Heart right ventricle (tissue), 16 donors: ENCODE measurements around the gene TRIM37. TPM values are rescaled to one million over a fixed set of nuclear protein-coding genes. Genes with fewer than 3 reads are reported as not detected.
A peak's percentile ranks its signal among the peaks of the same experiment; 100 is the strongest.
"Not testable (repeated sequence)": the region's sequence is repeated elsewhere in the genome, so short reads cannot be mapped to it uniquely, and the experiment has no call there.

ENCODE experiments used
- ATAC-seq, 8 donors: fragments of 200-7000 bp; cut with Tn5 transposase; one replicate each; pipeline ENCODE4 v1.9.1; 2020; ENCODE audit warnings: mild to moderate bottlenecking in 8 of 8, moderate library complexity in 8 of 8, moderate number of reproducible peaks in 1 of 8
- DNase-seq, 2 donors: peaks; one replicate each; pipeline ENCODE4 v3.0.0-alpha.2; 2020
- H3K27ac ChIP-seq, 10 donors: fragments of 200-600 bp; sonication (generic) in 2 of 10; one replicate each; pipeline versions ENCODE4 v1.5.0 to v1.8.0; 2020 to 2022; ENCODE audit warnings: mild to moderate bottlenecking in 3 of 10
- H3K27me3 ChIP-seq, 7 donors: fragments of 200-600 bp; one replicate each; pipeline ENCODE4 v1.8.0; 2021 to 2022; ENCODE audit warnings: mild to moderate bottlenecking in 2 of 7
- H3K36me3 ChIP-seq, 9 donors: fragments of 200-600 bp; sonication (generic) in 1 of 9; one replicate each; pipeline versions ENCODE4 v1.5.0 to v1.8.0; 2020 to 2022; ENCODE audit warnings: mild to moderate bottlenecking in 2 of 9
- H3K4me1 ChIP-seq, 9 donors: fragments of 200-600 bp; sonication (generic) in 1 of 9; one replicate each; pipeline versions ENCODE4 v1.5.0 to v1.8.0; 2020 to 2022; ENCODE audit warnings: mild to moderate bottlenecking in 4 of 9
- H3K4me3 ChIP-seq, 10 donors: fragments of 200-600 bp; sonication (generic) in 2 of 10; one replicate each; pipeline versions ENCODE4 v1.5.0 to v1.8.0; 2020 to 2022; ENCODE audit warnings: mild to moderate bottlenecking in 7 of 10, moderate library complexity in 2 of 10
- H3K9me3 ChIP-seq, 11 donors: fragments of 200-600 bp in 10 of 11; sonication (generic) in 2 of 11; one replicate each; pipeline versions ENCODE4 v1.5.0 to v1.8.0; 2013 to 2022; ENCODE audit warnings: mild to moderate bottlenecking in 2 of 11, control low read depth in 1 of 11, moderate library complexity in 1 of 11
- CTCF ChIP-seq, 9 donors: fragments of 200-600 bp; sonication (generic) in 2 of 9; IDR thresholded peaks; one replicate each; pipeline versions ENCODE4 v1.5.0 to v1.8.0; 2021 to 2022; ENCODE audit warnings: antibody characterized with exemption in 9 of 9, mild to moderate bottlenecking in 5 of 9, moderate library complexity in 1 of 9
- WGBS, 2 donors: extraction: QIAGEN DNeasy Blood & Tissue Kit; methylation state at CpG; one replicate each; pipeline ENCODE4 v1.1.7; 2013; ENCODE audit warnings: inconsistent platforms in 1 of 2; 5-methylcytosine and 5-hydroxymethylcytosine counted together
- intact Hi-C, 10 donors: fragments of 100-400 bp; cut with DNase I; formaldehyde crosslinking; loops; one replicate each; pipeline versions ENCODE4 v1.11.1 to v1.14.2; 2022
- polyA plus RNA-seq, 2 donors: library from polyadenylated mRNA; stranded (reverse); fragments of 200-250 nt; gene quantifications; one replicate each; pipeline ENCODE4 v1.2.3, GENCODE V29; 2013
- total RNA-seq, 10 donors: library from RNA; stranded (reverse); fragmentation: NEBNext Ultra II Directional in 3 of 10; extraction: Animal tissue kit (Norgen Biotek cat#: 25700) in 3 of 10; gene quantifications; one replicate each; pipeline versions ENCODE4 v1.2.1 to v1.2.4, GENCODE V29; 2021 to 2023
- donor health status: Arrhythmogenic right ventricular cardiomyopathy.
- donor health status: ischemic (EF 13 %, LVEDD 7.1; RV severe dilation, severe dysfunction).
- donor health status: healthy with polysubstance abuse.
- donor health status: DM: no; HTN: yes; CAD: no.
- donor health status: DM: no; HTN: no; CAD: no.
- donor health status: ischemic (EF 25% LVEDD 6.9; RV normal size, moderate dysfunction).
- donor health status: ischemic (EF 25% LVEDD 5.7; RV mildly dilated, moderate dysfunction).
- donor health status: healthy.
- donor health status: DM: yes; HTN: yes; CAD: no.
- donor health status: Ischemic cardiomyopathy.
- donor health status: ischemic (EF 35%, LVEDD 5.7; RV mildly dilated, moderate dysfunction).
- donor health status: nonischemic (EF 11% LVEDD 7.7; RV severe dilation, severe dysfunction).
- donor health status: DM: yes; HTN: yes; CAD: no.
- donor health status: PGD.
- donor health status: ischemic (EF 29% LVEDD 5.4; RV normal size, mild dysfunction).
- donor health status: nonischemic (EF 23%, LVEDD 6.1; RV moderate dilation, normal function).

Gene TRIM37
- total and polyA plus RNA-seq, 12 donors = 5.9 to 22.2 (median 17.5) TPM

DNA sequence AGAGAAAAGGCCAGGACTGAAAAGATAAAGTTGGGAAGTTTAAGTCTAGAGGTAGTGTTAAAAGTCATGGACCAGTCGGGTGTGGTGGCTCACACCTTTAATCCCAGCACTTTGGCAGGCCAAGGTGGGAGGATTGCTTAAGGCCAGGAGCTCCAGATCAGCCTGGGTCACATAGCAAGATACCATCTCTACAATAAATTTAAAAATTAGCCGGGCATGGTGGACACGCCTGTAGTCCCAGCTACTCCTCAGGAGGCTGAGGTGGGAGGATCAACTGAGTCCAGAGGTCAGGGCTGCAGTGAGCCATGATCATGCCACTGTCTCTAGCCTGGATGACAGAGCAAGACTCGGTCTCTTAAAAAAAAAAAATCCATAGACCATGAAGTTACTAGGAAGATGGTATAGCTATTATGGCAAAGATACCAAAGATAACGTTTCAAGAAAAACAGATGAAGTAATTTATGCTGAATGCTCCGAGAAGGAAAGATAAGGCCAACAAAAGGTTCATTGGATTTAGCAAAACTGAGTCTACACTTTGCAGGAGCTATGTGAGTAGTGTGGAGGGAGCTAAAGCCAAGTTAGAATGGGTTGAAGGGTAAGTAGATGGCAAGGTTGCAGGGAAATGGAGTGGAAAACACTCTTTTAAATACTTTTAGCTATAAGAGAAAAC lies 11.7 kb downstream of the TRIM37 start:
- Histone ChIP-seq H3K27ac (peak overlapping the region in 4 of 10 donors; percentile 0 to 59 (median 16)), H3K27me3 (no peaks in the 10 kb centered on the region), H3K36me3 (peaks cover 0 to 23% (median 0%) of the 10 kb centered on the region in 9 donors), H3K4me3 (no peak overlapping the region), H3K4me1 (peaks cover 0 to 25% (median 17%) of the 10 kb centered on the region in 9 donors), H3K9me3 (peaks cover 0 to 7% (median 0%) of the 10 kb centered on the region in 11 donors)
- TF ChIP-seq CTCF (IDR thresholded peaks at IDR 0.05) = no peak
- intact Hi-C loops = no loop called here
- DNase-seq (no peak), ATAC-seq (no peak)
- 88 to 89% methylated on average over 6 of the region's 6 CpGs for WGBS, 2 donors

DNA sequence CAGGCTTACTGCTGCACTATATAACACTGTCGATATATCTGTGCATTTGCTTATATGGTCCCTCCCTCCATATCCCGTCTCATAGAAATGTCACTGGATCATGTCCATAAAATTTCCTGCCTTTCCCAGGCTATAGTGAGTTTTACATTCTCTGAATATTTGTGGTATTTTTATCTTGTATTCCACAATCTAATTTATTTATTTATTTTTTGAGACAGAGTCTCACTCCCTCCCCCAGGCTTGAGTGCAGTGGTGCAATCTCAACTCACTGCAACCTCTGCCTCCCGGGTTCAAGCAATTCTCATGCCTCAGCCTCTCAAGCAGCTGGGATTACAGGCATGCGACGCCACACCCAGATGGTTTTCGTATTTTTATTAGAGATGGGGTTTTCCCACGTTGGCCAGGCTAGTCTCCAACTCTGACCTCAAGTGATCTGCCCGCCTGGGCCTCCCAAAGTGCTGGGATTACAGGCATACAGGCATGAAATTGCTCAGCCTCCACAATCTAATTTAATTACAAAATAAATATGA lies 12.9 kb downstream of the TRIM37 start:
- Histone ChIP-seq H3K4me1 (peaks cover 0 to 25% (median 17%) of the 10 kb centered on the region in 9 donors), H3K36me3 (peaks cover 0 to 24% (median 6%) of the 10 kb centered on the region in 9 donors), H3K9me3 (peaks cover 0 to 7% (median 0%) of the 10 kb centered on the region in 11 donors), H3K4me3 (peak overlapping the region in 5 of 10 donors; percentile 1 to 21 (median 12)), H3K27me3 (no peaks in the 10 kb centered on the region), H3K27ac (peak overlapping the region in 7 of 10 donors; percentile 24 to 78 (median 43))
- ATAC-seq (peak; percentile 68 to 89 (median 80)), DNase-seq (peak; percentile 25 to 47)
- 12 to 21% methylated on average over 8 of the region's 8 CpGs for WGBS, 2 donors
- intact Hi-C loops = no loop called here
- TF ChIP-seq CTCF (IDR thresholded peaks at IDR 0.05) = no peak

GRCh38 chr17:59093145-59093701 lies 13.5 kb downstream of the TRIM37 start:
- peaks cover 0 to 6% (median 0%) of the 10 kb centered on the region in 11 donors for H3K9me3 ChIP-seq
- ATAC-seq (peak in 5 of 8 donors; percentile 30 to 45 (median 35)), DNase-seq (no peak)
- H3K36me3 ChIP-seq = peaks cover 0 to 28% (median 9%) of the 10 kb centered on the region in 9 donors
- TF ChIP-seq CTCF (IDR thresholded peaks at IDR 0.05) = no peak
- H3K4me3 ChIP-seq = peak overlapping the region in 4 of 10 donors; percentile 1 to 21 (median 16)
- 20 to 30% methylated on average over 4 of the region's 4 CpGs for WGBS, 2 donors
- intact Hi-C loops = no loop called here
- peaks cover 0 to 25% (median 17%) of the 10 kb centered on the region in 9 donors for H3K4me1 ChIP-seq
- peak overlapping the region in 7 of 10 donors; percentile 1 to 78 (median 43) for H3K27ac ChIP-seq
- no peaks in the 10 kb centered on the region for H3K27me3 ChIP-seq

DNA sequence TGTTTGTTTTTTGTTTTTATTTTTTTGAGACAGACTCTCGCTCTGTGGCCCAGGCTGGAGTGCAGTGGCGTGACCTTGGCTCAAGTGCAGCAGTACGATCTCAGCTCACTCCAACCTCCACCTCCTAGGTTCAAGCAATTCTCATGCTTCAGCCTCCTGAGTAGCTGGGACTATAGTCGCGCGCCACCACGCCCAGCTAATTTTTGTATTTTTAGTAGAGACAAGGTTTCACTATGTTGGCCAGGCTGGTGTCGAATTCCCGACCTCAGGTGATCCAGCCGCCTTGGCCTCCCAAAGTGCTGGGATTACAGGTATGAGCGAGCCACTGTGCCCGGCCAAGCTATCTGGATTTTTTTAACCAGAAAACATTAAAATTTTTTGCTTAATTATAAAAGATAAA lies 16.1 kb downstream of the TRIM37 start:
- H3K27ac ChIP-seq, H3K9me3 ChIP-seq, ATAC-seq, H3K27me3 ChIP-seq, DNase-seq, H3K4me3 ChIP-seq, intact Hi-C loops: not testable (repeated sequence)
- 88 to 93% methylated on average over 12 of the region's 12 CpGs for WGBS, 2 donors
- H3K4me1 ChIP-seq = peaks cover 0 to 25% (median 17%) of the 10 kb centered on the region in 9 donors
- peaks cover 0 to 52% (median 24%) of the 10 kb centered on the region in 9 donors for H3K36me3 ChIP-seq
